ENCODE data around the gene DGKB.

GRCh38 chr7:14096159-14096558, 806.4 kb downstream of the DGKB start:
- no peak for TF ChIP-seq POLR2A (IDR thresholded peaks at IDR 0.05)
- TF ChIP-seq CTCF (IDR thresholded peaks at IDR 0.05): no peak
